Measurements from ENCODE around the gene SLC39A3.

DNA sequence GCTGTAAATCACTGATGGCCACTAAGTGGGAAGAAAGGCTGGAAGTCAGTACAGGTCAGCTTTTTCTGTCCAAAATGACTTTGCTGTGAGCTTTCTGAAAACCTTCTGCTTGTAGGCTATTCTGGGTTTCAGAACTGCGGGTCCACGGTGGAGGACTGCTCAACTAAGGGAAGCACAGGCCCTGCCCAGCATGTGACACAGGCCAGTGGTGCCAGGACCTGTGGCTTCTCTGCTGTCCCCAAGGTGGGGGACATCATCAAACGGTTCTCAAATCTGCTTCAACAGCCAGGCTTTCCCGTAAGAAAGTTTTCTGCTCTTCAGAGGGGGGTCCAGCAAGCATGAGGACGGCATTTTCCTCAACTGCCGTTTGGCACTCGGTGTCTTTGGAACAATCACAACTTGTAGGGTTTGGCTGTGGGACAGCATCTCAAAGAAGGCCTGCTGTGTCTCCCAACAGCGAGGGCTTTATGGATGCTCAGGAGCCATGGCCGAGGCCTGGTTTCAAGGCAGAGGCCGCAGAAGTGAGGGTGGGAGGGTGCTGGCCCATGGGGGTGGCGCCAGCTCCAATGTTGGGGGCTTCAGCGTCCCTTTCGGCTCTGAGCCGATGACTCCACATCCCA is 39.4 kb upstream of the SLC39A3 start:
- TF ChIP-seq GATA3 (IDR thresholded peaks at IDR 0.05; ENCODE audit: low read depth, low read length) = no peak
- TF ChIP-seq GATA2 (IDR thresholded peaks at IDR 0.05; ENCODE audit: low read depth, low read length) = no peak

Measured in SH-SY5Y (cell line).